Caki2 (cell line): ENCODE data around the gene CAMK4. TPM values are rescaled to one million over a fixed set of nuclear protein-coding genes. Genes with fewer than 3 reads are reported as not detected.

Experiments used
- DNase-seq: peaks from one replicate; pipeline ENCODE4 v3.0.0-alpha.2; 2015; ENCODE audit warnings: low read depth
- in situ Hi-C: cut with HindIII; loops from 2 replicates; pipeline ENCODE4 v1.10.0; 2016; ENCODE audit warnings: low sequenced_read_pairs, low pct_unique_long_range_greater_than_20kb, mixed read lengths
- total RNA-seq: library from RNA; depleted of rRNA; stranded (reverse); fragments of >200 nt; shearing (Covaris generic); gene quantifications from 2 replicates; pipeline ENCODE4 v1.2.3, GENCODE V29; 2014; ENCODE audit warnings: low replicate concordance; rRNA removed

Gene CAMK4
- total RNA-seq = 2.7 and 7.1 TPM in 2 replicates

DNA sequence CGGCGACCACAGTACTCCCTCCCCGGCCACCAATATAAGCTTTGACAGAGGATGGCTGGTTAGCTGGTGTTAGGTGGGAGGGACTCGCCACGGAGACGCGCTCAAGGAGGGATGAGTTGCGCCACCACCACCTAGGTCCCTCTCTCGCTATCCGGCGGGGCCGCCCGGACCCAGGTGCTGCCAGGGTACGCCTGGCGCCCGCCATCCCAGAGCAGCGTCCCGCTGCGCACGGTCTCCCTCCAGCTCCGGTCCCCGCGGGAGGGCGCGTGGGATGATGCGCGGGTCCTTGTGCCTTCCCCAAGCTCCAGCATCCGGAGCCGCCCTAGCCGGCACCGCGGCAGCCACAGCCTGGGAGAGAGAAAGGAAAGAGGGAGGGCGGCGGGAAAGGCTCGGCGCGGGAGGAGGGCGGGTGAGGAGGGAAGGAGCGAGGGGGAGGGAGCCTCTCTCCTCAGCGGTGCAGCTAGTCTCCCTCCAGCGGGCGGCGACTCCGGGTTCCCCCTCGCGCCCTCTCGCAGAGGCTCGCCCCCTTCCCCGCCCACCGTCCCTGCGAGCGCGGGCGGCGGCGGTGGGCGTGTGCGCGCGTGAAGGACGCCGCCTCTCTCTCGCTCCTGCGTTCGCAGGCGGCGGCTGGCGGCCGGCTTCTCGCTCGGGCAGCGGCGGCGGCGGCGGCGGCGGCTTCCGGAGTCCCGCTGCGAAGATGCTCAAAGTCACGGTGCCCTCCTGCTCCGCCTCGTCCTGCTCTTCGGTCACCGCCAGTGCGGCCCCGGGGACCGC is at the start of gene CAMK4:
Gene CAMK4 (plus strand): TSS at position 598 of the 774 bp plus-strand sequence. CDS start 100 bp downstream, at position 698.
- in situ Hi-C loops = no loop called here
- peak; percentile 92 for DNase-seq

DNA sequence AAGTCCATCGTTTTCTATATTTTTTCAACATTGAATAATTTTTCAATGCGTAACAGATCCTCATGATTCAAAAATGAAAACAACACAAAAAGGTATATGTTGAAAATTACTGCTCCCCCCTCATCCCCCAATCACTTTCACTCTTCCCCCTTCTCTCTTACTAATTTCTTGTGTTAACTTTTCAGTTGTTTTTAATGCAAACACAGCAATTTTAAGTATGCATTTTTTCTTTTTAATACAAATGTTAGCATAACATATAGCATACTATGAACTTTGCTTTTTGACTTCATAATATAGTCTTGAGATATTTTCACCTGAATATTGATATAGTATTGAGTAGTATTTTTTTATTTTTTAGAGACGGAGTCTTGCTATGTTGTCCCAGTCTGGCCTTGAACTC is 41.1 kb upstream of the CAMK4 start:
- no peak for DNase-seq
- in situ Hi-C loops = no loop called here

DNA sequence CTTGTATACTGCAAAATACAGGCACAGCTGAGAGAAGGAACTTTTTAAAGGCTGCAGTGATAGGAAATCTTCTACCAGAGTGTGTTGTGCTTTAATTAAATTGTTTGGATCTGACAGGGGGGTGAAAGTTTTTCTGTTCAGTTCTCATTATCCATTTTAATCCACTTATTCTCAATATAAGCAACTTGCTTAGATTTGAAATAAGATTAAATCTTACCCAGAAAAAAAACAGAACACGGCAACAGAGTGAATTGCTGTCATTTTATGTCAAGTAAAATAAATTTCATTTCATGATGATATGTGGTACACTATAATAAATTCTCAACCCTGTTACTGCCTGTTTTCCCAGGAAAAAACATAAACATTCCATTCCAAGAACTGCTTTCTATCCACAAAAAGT is 37.1 kb upstream of the CAMK4 start:
- no peak for DNase-seq
- in situ Hi-C loops = no loop called here

DNA sequence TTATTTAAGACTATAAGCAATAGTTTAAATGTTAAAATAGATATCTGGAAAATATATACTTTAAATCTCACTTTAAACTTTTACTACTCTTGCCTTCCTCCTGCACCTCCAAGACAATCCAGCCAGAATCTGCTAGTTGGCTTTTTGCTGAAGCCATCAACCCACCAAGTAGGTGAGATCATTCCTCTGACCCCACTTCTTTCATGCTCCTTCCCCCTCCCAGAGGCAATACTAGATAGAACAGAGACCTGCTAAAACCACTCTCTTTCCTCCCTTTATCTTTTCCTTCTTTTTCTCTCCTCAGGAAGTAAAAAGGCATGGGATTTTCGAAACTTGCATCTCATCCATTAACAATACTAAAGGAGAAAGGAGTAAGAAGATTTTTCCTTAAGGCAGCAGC is 30.1 kb upstream of the CAMK4 start:
- in situ Hi-C loops = no loop called here
- DNase-seq = no peak

DNA sequence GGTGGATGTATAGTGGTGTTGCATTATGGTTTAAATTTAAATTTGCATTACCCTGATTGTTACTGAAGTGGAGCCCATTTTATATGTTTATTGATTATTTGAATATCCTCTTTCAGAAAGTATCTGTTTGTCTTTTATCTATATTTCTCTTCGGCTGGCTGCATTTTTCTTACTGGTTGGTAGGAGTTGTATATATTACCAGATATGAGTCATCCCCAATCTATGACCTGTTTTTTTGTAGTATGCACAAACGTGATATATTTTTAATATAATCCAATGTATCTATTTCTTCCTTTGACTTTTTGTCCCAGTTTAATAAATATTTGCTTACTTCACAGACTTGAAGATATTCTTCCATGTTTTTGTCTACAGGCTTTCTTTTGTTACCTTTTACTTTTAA is 29.3 kb upstream of the CAMK4 start:
- in situ Hi-C loops = no loop called here
- no peak for DNase-seq

DNA sequence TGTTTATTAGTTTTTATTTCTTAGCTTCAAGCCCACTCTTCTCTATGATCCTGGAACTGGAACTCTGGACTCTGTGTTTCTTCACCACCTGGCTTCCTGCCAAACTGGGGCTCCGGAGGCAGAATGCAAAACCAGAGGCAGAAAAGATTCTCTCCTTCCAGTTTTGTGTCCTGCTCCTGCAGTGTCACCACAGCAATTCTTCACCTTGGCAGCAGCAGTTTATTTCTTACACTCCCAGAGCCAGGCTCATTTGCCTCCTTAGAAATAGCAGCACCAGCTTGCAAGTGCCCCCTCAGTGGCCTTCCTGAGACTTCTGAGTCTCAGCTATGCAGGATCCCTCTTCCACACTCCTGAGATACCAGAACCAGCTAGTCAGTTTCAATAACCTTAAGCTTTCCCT is 26.7 kb upstream of the CAMK4 start:
- DNase-seq = no peak
- in situ Hi-C loops = no loop called here

DNA sequence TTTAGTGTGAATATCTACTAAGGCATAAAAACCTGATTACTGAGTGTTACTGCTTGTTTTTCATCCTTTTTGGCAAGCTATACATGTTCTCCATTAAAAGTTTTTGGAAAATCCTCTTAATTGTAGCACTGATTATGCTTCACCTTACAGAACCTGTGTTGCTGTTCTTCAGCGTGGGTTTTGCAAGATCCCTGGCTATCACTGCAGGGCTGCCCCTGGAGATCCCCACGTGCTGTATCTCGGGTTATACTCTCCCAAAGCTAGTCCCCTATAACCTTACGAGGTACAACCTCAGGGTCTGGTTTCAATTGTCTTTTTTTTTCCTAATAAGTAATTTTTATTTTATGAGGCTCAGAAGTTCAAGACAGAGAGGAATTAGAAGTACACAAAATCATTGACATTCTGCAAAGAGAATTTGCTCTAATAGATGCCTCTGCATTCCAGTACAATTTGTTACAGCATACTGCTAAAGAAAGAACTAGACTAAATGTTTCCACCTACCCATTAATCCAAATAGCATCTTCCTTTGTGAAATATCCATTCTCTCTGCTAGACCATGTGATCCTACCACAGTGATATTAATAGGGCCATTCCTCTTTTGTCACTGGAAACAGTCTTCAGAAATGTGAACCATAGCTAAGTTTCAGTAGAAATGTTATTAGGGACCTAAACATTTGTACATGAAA is 25.8 kb upstream of the CAMK4 start:
- no peak for DNase-seq
- in situ Hi-C loops = no loop called here

DNA sequence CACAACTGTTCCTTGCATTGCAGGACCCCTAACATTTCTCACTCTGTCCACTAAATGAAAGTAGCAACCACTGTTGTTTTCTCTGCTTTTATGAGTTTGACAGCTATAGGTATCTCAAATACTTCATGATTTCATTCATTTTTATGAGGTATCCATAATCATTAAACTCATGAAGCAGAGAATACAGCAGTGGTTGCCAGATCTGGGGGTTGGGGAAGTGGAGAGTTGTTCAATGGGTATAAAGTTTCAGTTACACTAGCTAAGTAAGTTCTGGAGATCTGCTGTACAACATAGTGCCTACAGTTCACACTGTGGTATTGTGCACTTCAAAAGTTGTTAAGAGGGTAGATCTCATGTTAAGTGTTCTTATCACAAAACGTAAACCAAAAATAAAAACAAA is 23.4 kb upstream of the CAMK4 start:
- in situ Hi-C loops = no loop called here
- DNase-seq = no peak

DNA sequence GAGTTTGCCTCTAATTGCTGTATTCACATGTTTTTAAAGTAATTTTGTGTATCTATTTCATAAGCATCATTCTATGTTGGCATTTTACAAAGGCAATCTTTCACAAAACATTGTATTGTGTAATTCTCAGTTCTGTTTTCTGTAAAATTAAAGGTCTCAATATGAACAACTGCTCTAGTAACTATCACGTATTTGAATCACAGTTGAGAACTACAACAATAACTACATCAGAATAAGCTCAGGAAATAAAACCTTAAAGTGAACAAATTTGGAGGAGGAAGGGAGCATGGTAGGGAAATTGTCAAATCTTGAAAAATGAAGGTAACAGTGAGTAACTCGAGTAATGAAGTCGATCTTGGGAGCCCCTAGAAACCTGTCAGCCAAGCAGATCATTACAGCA is 22.5 kb upstream of the CAMK4 start:
- no peak for DNase-seq
- in situ Hi-C loops = no loop called here

DNA sequence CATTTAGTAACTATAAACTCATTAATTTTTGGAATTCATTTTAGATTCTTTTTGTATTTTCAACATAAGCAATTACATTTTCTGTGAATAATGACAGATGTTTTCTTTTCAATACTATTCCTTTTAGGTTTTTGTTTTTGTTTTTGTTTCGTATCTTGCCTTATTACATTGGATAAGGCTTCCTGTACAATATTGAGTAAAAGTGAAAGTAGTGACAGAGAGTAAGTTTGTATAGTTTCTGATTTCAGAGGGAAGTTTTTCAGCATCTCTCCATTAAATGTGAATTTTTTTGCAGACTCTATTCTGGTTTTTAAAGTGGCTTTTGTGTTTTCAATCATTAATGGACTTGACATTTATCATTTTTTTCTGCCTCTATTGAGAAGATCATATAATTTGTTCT is 12.8 kb upstream of the CAMK4 start:
- in situ Hi-C loops = no loop called here
- no peak for DNase-seq

DNA sequence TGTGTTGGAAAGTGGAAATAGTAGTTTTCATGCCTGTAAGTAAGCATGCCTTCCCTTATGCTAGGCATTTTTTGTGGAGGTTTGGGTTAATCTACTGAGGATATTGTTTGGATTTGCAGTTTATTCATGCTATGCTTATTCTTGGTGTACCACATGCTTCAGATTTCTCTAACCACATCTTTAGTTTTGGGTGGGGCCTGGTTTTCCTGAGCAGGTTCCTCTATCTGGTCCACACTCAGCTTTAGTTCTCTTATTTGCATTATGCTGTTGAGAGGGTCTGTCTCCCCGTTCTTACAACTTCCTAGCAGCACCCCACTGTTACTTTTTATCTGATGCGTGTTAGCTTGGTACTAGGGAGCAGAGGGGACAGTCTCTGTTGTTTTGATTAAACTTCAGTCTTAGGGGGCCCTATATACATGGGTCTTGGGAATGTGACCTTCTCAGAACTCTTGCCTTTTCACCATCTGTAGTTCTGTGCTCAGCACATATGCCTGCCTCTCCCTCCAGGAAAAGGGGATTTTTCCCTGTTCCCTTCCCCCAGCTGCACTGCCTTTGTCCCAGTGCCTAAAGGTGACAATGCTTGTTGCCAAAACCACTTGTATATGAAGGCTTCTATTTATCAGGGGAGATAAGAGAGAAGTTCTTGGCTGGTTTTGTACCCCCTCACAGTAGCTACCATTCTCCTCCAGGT is 10.0 kb upstream of the CAMK4 start:
- in situ Hi-C loops = no loop called here
- no peak for DNase-seq

DNA sequence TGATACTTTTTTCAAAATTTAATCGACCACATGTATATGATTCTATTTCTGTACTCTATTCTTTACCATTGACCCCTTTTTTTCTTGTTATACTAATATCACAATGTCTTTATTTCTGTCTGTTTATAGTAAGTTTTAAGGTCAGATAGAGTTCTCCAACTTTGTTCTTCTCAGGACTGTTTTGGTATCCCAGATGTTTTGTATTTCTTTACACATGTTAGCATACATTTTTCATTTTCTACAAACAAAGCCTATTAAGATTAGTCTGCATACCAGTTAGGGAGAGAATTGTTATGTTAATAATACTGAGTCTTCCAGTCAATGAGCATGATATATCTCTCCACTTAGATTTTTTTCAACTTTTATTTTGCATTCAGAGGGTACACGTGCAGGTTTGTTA is 8.2 kb upstream of the CAMK4 start:
- DNase-seq = no peak
- in situ Hi-C loops = no loop called here

DNA sequence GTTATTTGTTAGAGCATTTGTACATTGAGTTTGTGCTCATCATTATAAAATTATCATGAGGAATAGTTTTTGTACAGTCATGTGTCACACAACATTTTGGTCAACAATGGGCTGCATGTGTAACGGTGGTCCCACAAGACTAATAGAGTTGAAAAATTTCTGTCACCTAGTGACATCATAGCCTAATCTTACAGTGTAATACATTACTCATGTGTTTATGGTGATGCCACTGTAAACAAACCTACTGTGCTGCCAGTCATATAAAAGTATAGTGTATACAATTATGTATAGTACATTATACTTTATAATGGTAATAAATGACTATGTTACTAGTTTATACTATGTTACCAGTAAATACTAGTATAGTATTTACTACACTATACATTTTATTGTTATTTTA is 3.0 kb upstream of the CAMK4 start:
- in situ Hi-C loops = no loop called here

DNA sequence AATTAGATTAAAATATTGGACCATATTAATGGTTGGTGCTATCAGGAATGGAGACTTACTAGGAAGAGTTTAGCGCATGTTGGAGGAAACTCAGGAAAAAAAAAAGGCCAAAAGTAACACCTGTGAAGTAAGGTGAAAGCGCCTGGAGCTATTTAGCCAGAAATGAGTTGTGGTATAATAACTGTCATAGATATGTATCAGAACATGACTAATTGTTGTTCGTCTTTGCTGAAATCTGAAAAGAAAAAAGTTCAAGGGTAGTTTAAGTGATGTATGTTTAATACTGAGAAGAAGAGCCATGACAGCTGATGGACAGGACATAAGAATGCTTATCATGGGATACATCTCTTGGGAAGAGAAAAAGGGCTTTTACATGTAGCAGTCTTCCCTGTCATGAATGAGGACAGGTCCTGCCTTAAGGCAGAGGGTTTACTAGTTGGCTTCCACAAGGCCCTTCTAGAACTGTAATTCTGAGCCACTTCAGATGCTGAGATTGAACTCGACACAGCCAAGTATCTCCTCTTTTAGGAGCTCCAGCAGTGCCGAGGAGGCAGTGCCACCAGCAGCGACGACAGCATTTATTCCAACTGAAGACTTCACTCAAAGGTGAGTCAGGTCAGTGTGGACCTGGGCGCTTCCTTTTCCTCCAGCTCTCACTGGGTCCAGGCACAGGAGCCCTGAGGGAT is 940 bp upstream of the CAMK4 start:
- in situ Hi-C loops = no loop called here
- no peak for DNase-seq

More for the DNA sequence above, 3.0 kb upstream of the CAMK4 start:
- DNase-seq = no peak

DNA sequence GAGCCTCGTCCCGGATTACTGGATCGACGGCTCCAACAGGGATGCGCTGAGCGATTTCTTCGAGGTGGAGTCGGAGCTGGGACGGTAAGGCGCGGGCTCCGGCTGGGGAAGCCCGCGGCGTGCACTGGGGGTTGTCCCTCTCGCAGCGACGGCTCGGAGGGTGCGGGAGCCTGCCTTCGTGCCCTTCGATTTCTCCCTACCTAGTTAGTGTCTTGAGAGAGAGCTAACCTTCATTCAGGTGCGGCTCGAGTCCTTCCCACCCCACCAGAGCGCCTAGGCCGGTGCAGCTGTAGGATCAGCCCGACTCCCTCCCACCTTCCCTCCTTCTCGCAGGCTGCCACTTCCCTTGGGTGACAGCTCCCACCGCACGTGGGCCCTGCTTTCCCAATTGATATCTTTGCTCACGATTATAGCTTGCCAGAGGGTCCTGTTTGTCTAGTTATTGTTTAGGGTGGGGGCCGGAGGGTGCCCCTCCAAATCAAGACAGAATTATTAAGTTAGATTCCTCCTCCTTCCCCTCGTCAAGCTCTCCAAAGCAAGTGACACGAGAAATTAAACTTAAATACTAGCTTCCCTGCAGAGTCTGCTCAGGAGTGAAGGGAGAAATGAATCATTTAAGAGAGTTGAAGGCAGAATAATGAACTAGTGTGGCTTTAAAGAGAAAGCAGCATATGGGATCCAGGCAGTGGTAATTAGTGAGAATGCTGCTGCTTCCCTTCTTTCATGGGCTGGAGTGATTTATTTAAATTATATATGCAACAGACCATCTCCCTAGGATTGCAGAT is 569 bp downstream of the CAMK4 start:
- in situ Hi-C loops = no loop called here
- DNase-seq = peak; percentile 7

DNA sequence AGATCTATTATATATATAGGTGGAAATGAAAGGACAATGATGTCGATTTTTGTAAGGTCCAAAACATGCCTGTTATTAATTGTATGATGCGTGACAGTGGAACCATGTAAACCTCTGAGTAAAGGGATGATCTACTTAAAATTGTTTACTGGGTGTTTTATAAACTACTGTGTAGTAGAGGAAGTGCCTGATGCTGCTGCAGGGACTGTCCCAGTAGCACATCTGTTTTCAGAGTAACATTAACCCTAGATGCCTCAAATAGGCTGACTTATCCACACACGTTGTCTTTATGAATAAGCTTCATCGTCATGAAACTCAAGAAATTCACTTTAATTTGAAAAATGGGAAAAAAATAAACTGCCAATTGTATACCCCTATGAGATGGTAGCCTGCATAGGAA is 1.7 kb downstream of the CAMK4 start:
- no peak for DNase-seq
- in situ Hi-C loops = no loop called here

DNA sequence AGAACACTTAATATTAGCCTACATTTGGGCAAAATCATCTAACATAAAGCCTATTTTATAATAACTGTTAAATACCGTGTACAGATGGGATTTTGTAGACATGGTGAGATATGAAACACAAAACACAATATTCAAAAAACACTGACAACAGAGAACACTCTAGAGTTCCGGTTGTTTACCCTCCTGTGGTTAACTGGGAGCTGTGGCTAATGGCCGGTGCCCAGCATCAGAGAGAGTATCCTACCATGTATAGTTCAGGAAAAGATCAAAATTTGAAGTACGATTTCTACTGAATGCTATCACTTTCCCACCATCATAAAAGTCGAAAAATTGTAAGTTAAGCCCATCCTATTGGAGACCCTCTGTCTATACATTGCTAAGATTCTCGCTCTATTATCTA is 2.4 kb downstream of the CAMK4 start:
- in situ Hi-C loops = no loop called here
- DNase-seq = no peak

DNA sequence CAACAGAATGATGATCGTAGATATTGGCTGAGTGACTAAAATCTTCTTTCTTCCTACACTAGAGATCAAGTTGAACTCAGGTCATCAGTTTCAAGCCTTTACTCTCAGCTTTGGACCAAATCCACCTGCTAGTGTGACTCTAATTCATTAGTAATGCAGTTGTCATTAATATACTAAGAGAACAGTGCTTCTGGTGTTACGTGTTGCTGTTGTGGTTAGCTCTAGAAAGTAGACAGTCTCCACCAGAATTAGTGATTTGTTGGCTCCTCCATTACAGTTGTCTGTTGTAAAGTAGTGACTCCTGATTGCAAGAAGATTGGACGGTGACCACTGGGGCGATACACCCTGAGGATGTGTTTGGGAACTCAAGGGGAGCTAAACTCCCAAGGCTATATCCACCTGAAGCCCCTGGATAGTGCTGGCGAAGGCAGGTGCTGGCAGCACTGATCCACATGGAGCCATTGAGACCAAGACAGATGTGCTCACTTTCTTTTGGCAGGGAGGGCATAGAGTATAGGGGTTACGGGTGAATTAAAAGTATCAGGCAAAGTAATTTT is 3.1 kb downstream of the CAMK4 start:
- in situ Hi-C loops = no loop called here
- no peak for DNase-seq
